NB4 (cell line): Measurements from ENCODE around the gene SND1.

Source experiments
- CTCF ChIP-seq: IDR thresholded peaks from one replicate; pipeline ENCODE4 v1.5.1; 2012; ENCODE audit warnings: low read depth, low read length
- MYC ChIP-seq: IDR thresholded peaks from 2 replicates; pipeline ENCODE4 v1.6.1; 2011; ENCODE audit warnings: low read depth, low read length
- POLR2A ChIP-seq: IDR thresholded peaks from 2 replicates; pipeline ENCODE4 v1.6.1; 2011; ENCODE audit warnings: mild to moderate bottlenecking; ENCODE audit not compliant: insufficient read length; ENCODE audit errors: extremely low read depth
- TF ChIP-seq, protein P1 (sequence below): IDR thresholded peaks from 2 replicates; pipeline ENCODE4 v1.6.1; 2011; ENCODE audit warnings: low read depth, low read length

- TF ChIP-seq POLR2A: no peak
- no peak for TF ChIP-seq CTCF
- TF ChIP-seq, protein P1, sequence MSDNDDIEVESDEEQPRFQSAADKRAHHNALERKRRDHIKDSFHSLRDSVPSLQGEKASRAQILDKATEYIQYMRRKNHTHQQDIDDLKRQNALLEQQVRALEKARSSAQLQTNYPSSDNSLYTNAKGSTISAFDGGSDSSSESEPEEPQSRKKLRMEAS: no peak
- no peak for TF ChIP-seq MYC
Observed at GRCh38 chr7:127755521-127755920, 103.5 kb downstream of the SND1 start.
